Measurements from ENCODE around the gene SORCS1.

The SORCS1 gene

DNA sequence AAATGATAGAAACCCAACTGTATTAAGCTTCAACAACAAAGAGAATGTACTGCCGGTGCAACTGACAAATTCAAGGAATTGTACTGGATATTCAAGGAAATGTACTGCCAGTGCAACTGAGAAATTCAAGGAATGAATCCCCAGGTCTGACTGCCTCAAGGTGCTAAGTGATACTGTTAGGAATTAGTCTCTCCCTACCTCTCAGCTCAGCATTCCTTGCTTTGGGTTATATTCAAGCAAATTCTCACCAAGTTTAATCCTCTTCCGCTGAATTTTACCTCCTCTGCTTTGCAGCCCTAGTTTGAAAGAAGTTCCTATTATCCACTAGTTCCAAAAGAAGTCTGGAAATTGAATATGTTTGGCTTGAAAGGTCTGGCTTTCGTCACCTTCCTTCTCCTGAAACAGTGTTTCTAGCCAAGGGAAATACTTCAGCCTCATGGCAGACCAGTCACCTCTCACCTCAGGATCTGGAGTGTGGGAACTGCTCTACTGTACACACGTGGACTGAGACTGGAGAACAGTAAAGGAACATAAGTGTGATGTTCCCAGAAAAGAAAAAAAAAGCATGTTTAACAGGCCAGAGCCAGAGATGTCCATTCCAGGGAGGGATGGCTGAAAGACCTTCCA is 60.4 kb downstream of the SORCS1 start:
- no peak for DNase-seq (ENCODE audit: low read depth)

GRCh38 chr10:107103174-107104025 is 61.1 kb downstream of the SORCS1 start:
- DNase-seq (ENCODE audit: low read depth) = no peak

GRCh38 chr10:107098326-107098725 is 66.2 kb downstream of the SORCS1 start:
- DNase-seq (ENCODE audit: low read depth) = peak; percentile 17

DNA sequence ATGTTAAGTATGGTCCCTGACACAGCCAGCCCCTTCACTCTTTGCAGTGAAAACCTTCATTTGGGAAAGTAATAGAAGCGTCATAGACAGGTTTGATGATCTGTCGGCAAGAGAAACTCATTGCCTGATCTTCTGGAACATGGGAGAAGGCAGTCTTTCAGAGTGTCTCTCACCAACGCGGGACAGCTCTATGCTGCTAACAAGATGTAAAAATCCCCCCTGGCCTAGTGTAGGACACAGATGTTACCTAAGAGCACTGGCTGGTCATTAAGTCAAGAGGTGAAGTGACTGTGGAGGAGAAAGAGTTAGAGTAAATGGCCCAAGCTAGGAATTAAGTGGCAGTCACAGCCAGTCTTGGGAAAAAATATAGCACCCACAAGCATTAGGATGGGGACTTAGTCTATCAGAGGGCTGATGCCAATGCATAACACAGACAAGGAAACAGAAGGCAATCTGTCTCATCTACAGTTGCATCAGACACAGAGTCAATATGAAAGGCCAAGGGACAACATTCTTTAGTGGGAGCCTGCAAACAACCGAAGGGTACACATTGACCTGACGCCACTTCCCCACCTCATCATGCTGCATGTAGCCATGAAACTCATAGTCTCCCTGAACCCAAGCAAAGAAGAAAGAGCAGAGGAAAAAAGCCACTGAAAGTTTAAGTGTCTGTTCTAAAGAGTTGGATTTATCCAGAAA is 69.5 kb downstream of the SORCS1 start:
- DNase-seq (ENCODE audit: low read depth) = no peak

- no peak for DNase-seq (ENCODE audit: low read depth)
Measured at GRCh38 chr10:107092321-107092720, 72.2 kb downstream of the SORCS1 start.

DNA sequence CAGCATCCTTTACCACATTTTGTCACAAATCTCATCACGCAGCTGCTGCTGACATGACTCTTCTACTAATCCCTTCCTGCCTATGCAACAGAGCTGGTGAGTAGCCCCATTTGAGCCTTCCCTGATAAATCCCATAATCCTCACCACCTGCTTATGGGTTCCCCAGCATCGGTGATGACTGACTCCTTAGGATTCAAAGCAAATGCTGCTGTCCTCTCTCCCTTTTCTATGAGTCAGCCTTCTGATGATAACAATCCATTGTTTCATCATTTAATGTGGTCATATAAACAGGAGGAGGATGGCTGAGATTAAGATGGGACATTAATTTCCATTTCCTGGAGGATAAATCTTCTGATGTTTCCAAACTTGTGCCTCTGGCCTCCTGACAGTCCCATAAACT is 73.4 kb downstream of the SORCS1 start:
- DNase-seq (ENCODE audit: low read depth) = peak; percentile 28

DNA sequence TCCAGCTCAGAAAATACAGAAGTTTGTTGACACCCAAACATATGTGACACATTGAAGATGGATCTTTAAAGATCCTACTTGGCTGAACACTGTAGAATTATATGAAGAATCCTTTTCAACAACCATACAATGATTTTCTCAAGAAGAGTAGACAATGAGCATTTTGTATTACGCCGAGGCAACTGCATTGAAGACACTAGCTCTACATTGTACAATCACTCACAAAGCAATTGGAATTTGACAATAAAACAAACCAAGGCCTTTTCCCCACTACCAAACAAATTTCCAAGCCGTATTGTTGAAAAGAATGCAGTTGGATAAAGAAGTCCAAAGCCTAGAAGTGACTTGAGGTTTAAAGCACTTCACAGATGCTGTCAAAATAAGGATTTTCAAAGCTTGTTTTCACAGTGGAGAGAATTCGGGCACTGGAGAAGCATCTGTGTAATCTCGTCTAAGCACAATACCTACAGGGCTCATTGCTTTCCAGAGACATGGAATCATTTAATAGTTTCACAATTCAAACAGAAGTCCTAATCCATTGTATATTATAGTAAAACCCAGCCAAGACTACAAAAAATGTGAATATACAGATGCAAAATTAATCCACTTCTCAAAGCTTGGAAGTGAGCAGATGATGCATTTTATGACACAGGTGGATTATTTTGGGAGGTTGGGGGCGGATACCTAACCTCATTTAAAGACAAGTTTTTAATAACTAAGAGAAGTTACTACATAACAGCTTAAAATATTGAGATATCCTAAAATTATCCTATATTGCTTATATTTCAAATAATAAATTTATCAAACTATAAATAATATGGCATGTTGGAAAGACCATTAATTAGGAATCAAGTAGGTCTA is 78.6 kb downstream of the SORCS1 start:
- DNase-seq (ENCODE audit: low read depth) = no peak

DNA sequence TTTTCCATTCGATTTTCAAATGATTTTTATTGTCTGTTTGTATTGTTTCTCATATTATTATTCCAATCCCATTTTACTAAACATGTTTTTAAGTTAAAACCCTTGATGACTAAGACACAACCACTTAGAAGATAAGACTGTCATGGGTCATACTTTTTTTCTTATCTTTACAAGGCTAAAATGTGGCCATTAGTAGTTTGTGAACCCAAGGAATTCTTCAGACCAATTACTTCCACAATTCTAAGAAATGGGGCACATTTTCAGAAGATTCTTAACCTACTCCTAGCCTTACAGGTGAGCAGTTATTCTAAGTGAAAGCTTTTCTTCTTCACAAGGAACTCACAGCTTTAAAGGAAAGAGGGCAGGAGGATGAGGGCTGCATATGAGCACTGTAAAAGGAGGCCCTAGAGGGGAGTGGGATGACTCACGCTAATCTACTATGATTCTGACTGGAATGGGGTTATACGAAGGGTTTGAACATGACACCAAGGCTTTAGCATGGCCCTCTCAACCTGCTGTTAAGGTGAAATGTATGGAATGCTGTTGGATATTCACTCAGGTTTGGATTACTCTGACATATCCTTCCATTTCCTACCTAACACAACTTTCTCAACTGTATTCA is 81.0 kb downstream of the SORCS1 start:
- DNase-seq (ENCODE audit: low read depth) = no peak

- no peak for DNase-seq (ENCODE audit: low read depth)
Measured at GRCh38 chr10:107081644-107082043, 82.9 kb downstream of the SORCS1 start.

- DNase-seq (ENCODE audit: low read depth) = no peak
Measured at GRCh38 chr10:107075117-107075516, 89.4 kb downstream of the SORCS1 start.

DNA sequence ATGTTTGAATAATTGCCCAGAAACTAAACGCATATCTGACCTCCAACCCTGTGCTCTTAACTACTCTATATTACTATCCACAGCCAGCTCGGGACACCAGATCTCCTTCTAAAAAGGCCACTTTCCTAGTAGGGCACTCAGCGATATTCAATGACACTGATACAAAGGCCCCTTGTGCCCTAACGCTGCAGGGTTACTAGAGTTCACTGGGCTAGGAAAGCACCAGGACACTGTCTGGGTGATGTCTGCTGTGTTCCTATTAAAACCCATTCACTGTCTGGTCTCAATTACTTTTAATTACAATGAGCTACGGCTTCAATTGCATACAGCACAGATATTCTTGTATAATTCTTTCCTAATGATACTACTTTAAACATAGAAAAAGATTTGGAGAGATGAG is 91.7 kb downstream of the SORCS1 start:
- DNase-seq (ENCODE audit: low read depth) = no peak

GRCh38 chr10:107072028-107072427 is 92.5 kb downstream of the SORCS1 start:
- DNase-seq (ENCODE audit: low read depth) = no peak

- DNase-seq (ENCODE audit: low read depth) = no peak
Measured at GRCh38 chr10:107071301-107071700, 93.2 kb downstream of the SORCS1 start.

GRCh38 chr10:107067843-107068242 is 96.7 kb downstream of the SORCS1 start:
- no peak for DNase-seq (ENCODE audit: low read depth)

- DNase-seq (ENCODE audit: low read depth) = no peak
Measured at GRCh38 chr10:107064075-107064474, 100.4 kb downstream of the SORCS1 start.

DNA sequence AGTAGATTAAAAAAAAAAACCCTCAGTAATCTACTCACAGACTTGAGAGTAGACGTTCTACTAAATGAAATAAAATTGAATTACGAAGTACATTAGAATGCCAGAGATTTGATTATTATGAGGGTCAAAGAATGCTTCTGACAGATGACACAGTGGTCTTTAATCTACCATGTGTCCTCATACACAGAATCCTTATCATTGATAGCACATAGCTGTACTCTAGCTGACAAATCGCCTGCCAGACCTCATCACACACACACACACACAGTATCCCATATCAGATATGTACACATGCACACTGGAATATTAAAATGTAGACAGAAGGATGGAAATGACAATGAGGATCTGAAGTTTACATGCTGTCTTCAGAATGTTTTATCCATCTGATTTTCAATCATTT is 104.6 kb downstream of the SORCS1 start:
- DNase-seq (ENCODE audit: low read depth) = no peak

GRCh38 chr10:107059068-107059804 is 105.3 kb downstream of the SORCS1 start:
- DNase-seq (ENCODE audit: low read depth) = no peak

DNA sequence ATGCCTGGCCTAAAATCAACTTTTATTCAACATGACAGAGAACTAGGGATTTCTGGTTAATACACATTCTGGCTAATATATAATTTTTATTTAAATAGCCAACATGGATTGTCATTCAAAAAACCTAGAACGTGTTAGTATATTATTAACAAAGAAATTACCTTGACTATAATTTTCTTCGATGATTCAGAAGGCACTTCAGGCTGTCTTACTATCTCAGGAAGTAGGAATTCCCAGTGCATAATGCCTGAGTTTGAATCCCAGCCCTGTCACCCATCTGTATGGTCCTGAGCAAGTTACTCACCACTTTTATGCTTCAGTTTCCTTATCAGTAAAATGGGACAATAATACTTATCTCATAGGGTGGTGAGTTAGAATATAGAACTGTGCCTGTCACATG is 106.2 kb downstream of the SORCS1 start:
- DNase-seq (ENCODE audit: low read depth) = no peak

DNA sequence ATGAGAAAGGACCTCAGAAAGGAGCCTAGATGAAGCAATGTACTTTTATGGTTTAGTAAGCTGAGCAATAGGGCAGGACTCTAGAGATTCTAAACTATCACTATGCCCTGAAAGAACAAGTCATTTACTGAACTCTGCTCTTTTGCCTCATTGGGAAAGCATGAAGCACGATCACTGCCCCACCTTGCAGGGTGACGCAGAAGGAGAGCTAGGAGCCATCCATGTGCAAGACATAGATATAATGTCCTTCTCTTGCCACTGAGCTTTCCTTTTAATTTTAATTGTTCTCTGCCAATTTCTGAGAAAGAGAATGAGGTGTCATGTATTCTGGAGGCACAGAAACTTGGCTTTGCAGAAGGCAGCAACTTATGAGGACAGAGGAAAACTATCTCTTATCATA is 108.3 kb downstream of the SORCS1 start:
- no peak for DNase-seq (ENCODE audit: low read depth)

DNA sequence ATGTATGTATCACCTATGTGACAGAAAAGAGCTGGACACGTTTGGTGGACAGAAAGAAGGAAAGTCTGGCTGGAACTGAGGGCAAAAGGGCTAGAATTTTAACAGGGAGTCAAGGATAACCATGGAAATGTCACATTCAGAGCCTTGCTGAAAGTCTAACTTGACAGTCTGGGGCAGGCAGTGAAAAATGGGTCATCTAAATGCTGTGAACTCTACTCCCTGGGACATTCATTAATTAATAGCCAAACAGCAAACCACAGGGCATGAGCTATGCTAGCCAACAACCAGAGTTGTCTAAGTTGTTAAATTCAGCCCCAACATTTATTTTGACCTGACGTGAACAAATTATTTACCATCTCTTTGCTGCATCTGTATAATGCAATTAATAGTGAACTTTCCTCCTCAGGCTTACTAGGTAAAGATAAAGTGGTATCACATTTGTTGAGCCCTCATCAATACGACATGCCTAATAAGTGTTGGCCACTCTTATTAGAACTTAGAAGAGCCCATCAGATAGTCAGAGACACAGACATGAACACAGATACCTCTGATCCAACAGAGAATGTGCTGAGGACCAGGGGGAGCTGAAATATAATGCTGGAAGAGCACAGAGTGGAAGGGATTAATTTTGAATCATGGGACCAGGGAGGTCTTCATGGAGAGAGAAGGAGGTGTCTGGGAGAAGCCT is 109.9 kb downstream of the SORCS1 start:
- DNase-seq (ENCODE audit: low read depth) = no peak

Data from ELR (cell line).